HUES6 (cell line): Measurements from ENCODE around the gene TRAF3.
"Not testable (repeated sequence)": the region's sequence is repeated elsewhere in the genome, so short reads cannot be mapped to it uniquely, and the experiment has no call there.

ENCODE experiments used
- H3K27ac ChIP-seq: 2 replicates; pipeline ENCODE4 v1.7.0; 2013; ENCODE audit warnings: low read depth, mild to moderate bottlenecking, low read length, inconsistent platforms
- H3K27me3 ChIP-seq: 2 replicates; pipeline ENCODE4 v1.6.1; 2013; ENCODE audit warnings: low read length; ENCODE audit not compliant: control insufficient read depth, insufficient read depth
- H3K36me3 ChIP-seq: 2 replicates; pipeline ENCODE4 v1.6.1; 2013; ENCODE audit warnings: low read length; ENCODE audit not compliant: control insufficient read depth, insufficient read depth
- H3K4me1 ChIP-seq: 2 replicates; pipeline ENCODE4 v1.6.1; 2013; ENCODE audit warnings: low read length; ENCODE audit not compliant: control insufficient read depth, insufficient read depth
- H3K4me3 ChIP-seq: 2 replicates; pipeline ENCODE4 v1.5.1; 2013; ENCODE audit warnings: low read depth, low read length
- H3K9ac ChIP-seq: one replicate; pipeline ENCODE4 v1.6.1; 2013; ENCODE audit warnings: mild to moderate bottlenecking, low read length
- H3K9me3 ChIP-seq: 2 replicates; pipeline ENCODE4 v1.6.1; 2013; ENCODE audit warnings: low read depth, low read length; ENCODE audit not compliant: control insufficient read depth, insufficient read depth

Gene TRAF3

GRCh38 chr14:102883089-102883541 is 105.9 kb downstream of the TRAF3 start:
- no peak overlapping the region for H3K4me3 ChIP-seq
- no peak overlapping the region for H3K9ac ChIP-seq
- H3K9me3 ChIP-seq, result no peaks in the 10 kb centered on the region
- H3K27ac ChIP-seq, result no peak overlapping the region
- 0 out of 2 replicates have a peak, but pooled peaks cover 4% of the 10 kb centered on the region for H3K36me3 ChIP-seq
- H3K4me1 ChIP-seq, result no peaks in the 10 kb centered on the region
- no peaks in the 10 kb centered on the region for H3K27me3 ChIP-seq

GRCh38 chr14:102883554-102883953 is 106.3 kb downstream of the TRAF3 start:
- Histone ChIP-seq H3K27ac (no peak overlapping the region), H3K4me1 (no peaks in the 10 kb centered on the region), H3K36me3 (0 out of 2 replicates have a peak, but pooled peaks cover 4% of the 10 kb centered on the region), H3K9ac (no peak overlapping the region), H3K27me3 (no peaks in the 10 kb centered on the region), H3K9me3 (no peaks in the 10 kb centered on the region), H3K4me3 (no peak overlapping the region)

GRCh38 chr14:102885737-102886447 is 108.6 kb downstream of the TRAF3 start:
- H3K36me3 ChIP-seq, result peaks cover 11% of the 10 kb centered on the region; the same call in 1 of the 2 replicates
- no peak overlapping the region for H3K27ac ChIP-seq
- no peaks in the 10 kb centered on the region for H3K27me3 ChIP-seq
- H3K9ac ChIP-seq, result no peak overlapping the region
- no peak overlapping the region for H3K4me3 ChIP-seq
- no peaks in the 10 kb centered on the region for H3K9me3 ChIP-seq
- no peaks in the 10 kb centered on the region for H3K4me1 ChIP-seq

GRCh38 chr14:102888748-102889147 is 111.5 kb downstream of the TRAF3 start:
- H3K4me1 ChIP-seq, result no peaks in the 10 kb centered on the region
- H3K4me3 ChIP-seq, result no peak overlapping the region
- no peak overlapping the region for H3K27ac ChIP-seq
- no peak overlapping the region for H3K9ac ChIP-seq
- H3K36me3 ChIP-seq, result peaks cover 11% of the 10 kb centered on the region; the same call in 1 of the 2 replicates
- no peaks in the 10 kb centered on the region for H3K27me3 ChIP-seq
- no peaks in the 10 kb centered on the region for H3K9me3 ChIP-seq

- Histone ChIP-seq H3K4me3 (no peak overlapping the region), H3K36me3 (peaks cover 11% of the 10 kb centered on the region; the same call in 1 of the 2 replicates)
These were observed 112.4 kb downstream of the TRAF3 start for GRCh38 chr14:102889615-102890014.

GRCh38 chr14:102891111-102891510 is 113.9 kb downstream of the TRAF3 start:
- Histone ChIP-seq H3K9ac (no peak overlapping the region), H3K4me3 (no peak overlapping the region), H3K9me3 (no peaks in the 10 kb centered on the region), H3K27ac (no peak overlapping the region), H3K36me3 (peaks cover 12% of the 10 kb centered on the region; the same call in 1 of the 2 replicates), H3K27me3 (no peaks in the 10 kb centered on the region), H3K4me1 (no peaks in the 10 kb centered on the region)

More at GRCh38 chr14:102889615-102890014, 112.4 kb downstream of the TRAF3 start:
- Histone ChIP-seq H3K27me3 (no peaks in the 10 kb centered on the region), H3K27ac (no peak overlapping the region), H3K9ac (no peak overlapping the region), H3K9me3 (no peaks in the 10 kb centered on the region), H3K4me1 (no peaks in the 10 kb centered on the region)

- no peaks in the 10 kb centered on the region for H3K4me1 ChIP-seq
- no peaks in the 10 kb centered on the region for H3K9me3 ChIP-seq
- peaks cover 9% of the 10 kb centered on the region; the same call in 1 of the 2 replicates for H3K36me3 ChIP-seq
- H3K27me3 ChIP-seq, result no peaks in the 10 kb centered on the region
- H3K27ac ChIP-seq, result no peak overlapping the region
- no peak overlapping the region for H3K9ac ChIP-seq
- no peak overlapping the region for H3K4me3 ChIP-seq
These were observed 114.3 kb downstream of the TRAF3 start for GRCh38 chr14:102891556-102891955.

- H3K9ac ChIP-seq, result no peak overlapping the region
- no peaks in the 10 kb centered on the region for H3K9me3 ChIP-seq
- peaks cover 9% of the 10 kb centered on the region; the same call in 1 of the 2 replicates for H3K36me3 ChIP-seq
- no peaks in the 10 kb centered on the region for H3K4me1 ChIP-seq
- H3K27me3 ChIP-seq, result no peaks in the 10 kb centered on the region
- no peak overlapping the region for H3K4me3 ChIP-seq
- no peak overlapping the region for H3K27ac ChIP-seq
These were observed 115.4 kb downstream of the TRAF3 start for GRCh38 chr14:102892651-102893050.

GRCh38 chr14:102893452-102893851 is 116.2 kb downstream of the TRAF3 start:
- no peak overlapping the region for H3K27ac ChIP-seq

GRCh38 chr14:102896735-102897134 is 119.5 kb downstream of the TRAF3 start:
- H3K4me1 ChIP-seq, H3K9ac ChIP-seq, H3K27ac ChIP-seq, H3K27me3 ChIP-seq, H3K36me3 ChIP-seq, H3K4me3 ChIP-seq, H3K9me3 ChIP-seq: not testable (repeated sequence)

More at GRCh38 chr14:102893452-102893851, 116.2 kb downstream of the TRAF3 start:
- Histone ChIP-seq H3K27me3 (no peaks in the 10 kb centered on the region), H3K4me1 (no peaks in the 10 kb centered on the region), H3K4me3 (no peak overlapping the region), H3K9me3 (no peaks in the 10 kb centered on the region), H3K36me3 (peaks cover 9% of the 10 kb centered on the region; the same call in 1 of the 2 replicates), H3K9ac (no peak overlapping the region)

GRCh38 chr14:102897299-102898027 is 120.2 kb downstream of the TRAF3 start:
- H3K4me1 ChIP-seq, result no peaks in the 10 kb centered on the region
- H3K27me3 ChIP-seq, result no peaks in the 10 kb centered on the region
- no peak overlapping the region for H3K27ac ChIP-seq
- H3K4me3 ChIP-seq, result no peak overlapping the region
- H3K9me3 ChIP-seq, result no peaks in the 10 kb centered on the region
- H3K9ac ChIP-seq, result no peak overlapping the region
- H3K36me3 ChIP-seq, result peaks cover 7% of the 10 kb centered on the region; the same call in 1 of the 2 replicates
